GM18526 (cell line): ENCODE data around the gene RHBDD3.

Source experiments
- POLR2A ChIP-seq: IDR thresholded peaks from 3 replicates; pipeline ENCODE4 v1.6.1; 2011; ENCODE audit not compliant: insufficient read length; ENCODE audit errors: extremely low read depth

RHBDD3 gene

GRCh38 chr22:29219881-29220670 lies 47.7 kb downstream of the RHBDD3 start:
- no peak for TF ChIP-seq POLR2A

- TF ChIP-seq POLR2A = no peak
Observed at GRCh38 chr22:29218758-29219408, 48.9 kb downstream of the RHBDD3 start.

GRCh38 chr22:29217827-29218757 lies 49.7 kb downstream of the RHBDD3 start:
- TF ChIP-seq POLR2A = no peak

GRCh38 chr22:29216873-29217666 lies 50.7 kb downstream of the RHBDD3 start:
- TF ChIP-seq POLR2A = no peak

- TF ChIP-seq POLR2A = no peak
Observed at GRCh38 chr22:29216011-29216872, 51.5 kb downstream of the RHBDD3 start.

- no peak for TF ChIP-seq POLR2A
Observed at GRCh38 chr22:29215012-29215860, 52.5 kb downstream of the RHBDD3 start.

GRCh38 chr22:29214232-29214631 lies 53.5 kb downstream of the RHBDD3 start:
- TF ChIP-seq POLR2A = no peak

GRCh38 chr22:29213493-29213892 lies 54.3 kb downstream of the RHBDD3 start:
- TF ChIP-seq POLR2A = no peak

GRCh38 chr22:29212743-29213142 lies 55.0 kb downstream of the RHBDD3 start:
- no peak for TF ChIP-seq POLR2A

- TF ChIP-seq POLR2A = no peak
Observed at GRCh38 chr22:29211466-29211865, 56.3 kb downstream of the RHBDD3 start.

GRCh38 chr22:29211066-29211465 lies 56.7 kb downstream of the RHBDD3 start:
- no peak for TF ChIP-seq POLR2A
